Measurements from ENCODE around the gene NDUFA8.

DNA sequence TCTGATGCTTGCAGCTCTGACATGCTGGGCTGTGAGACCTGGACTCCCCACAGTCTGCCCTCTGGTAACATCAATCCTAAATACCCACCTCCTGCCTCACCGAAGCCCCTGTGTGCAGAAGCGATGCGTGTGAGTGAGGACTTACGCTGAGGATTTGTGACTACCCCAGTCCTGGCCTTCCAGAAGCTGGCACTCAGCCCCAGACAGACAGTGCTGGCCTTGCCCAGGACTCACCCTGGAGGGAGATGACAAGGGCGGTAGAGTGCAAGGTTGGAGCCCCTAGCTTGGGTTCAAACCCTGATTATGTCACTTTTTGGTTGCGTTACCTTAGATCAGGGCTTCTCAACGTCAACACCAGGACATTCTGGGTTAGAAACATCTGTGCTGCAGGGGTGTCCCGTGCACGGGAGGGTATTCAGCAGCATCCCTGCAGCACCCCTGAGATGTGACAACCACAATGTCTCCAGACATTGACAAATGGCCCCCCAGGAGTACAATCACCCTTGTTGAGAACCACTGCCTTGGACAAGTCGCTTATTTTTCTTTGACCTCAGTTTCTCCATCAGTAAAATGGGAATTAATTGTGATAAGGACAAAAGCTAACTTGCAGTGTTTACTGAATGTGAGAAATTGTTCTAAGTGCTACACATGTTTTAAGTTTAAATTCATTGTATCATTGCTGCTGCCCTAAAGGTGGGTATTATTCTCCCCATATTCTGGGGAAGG, 43.0 kb downstream of the NDUFA8 start:
- TF ChIP-seq POLR2A (IDR thresholded peaks at IDR 0.05; ENCODE audit: low read length) = no peak
- no peak for TF ChIP-seq GATA1 (IDR thresholded peaks at IDR 0.05; ENCODE audit: low read depth, low read length)
